ENCODE data around the gene TMEM91. TPM values are rescaled to one million over a fixed set of nuclear protein-coding genes. Genes with fewer than 3 reads are reported as not detected.
A peak's percentile ranks its signal among the peaks of the same experiment; 100 is the strongest.

TMEM91 gene
- total and polyA plus RNA-seq, 2 of the 13 experiments (the other 11 are each of a cell fraction or from before 2014, with no cell fraction given), result 6.3 to 10.3 TPM

GRCh38 chr19:41363753-41364523 lies 12.4 kb upstream of the TMEM91 start, which contains the start of gene B9D2 (continued):
- TF ChIP-seq ATF7-NPFF (CRISPR knock-in tag; IDR thresholded peaks at IDR 0.05; ENCODE audit: low read depth) (no peak; the same call in 1 of the 2 replicates), SRY (CRISPR knock-in tag; IDR thresholded peaks at IDR 0.05) (peak; percentile 79; the same call in 1 of the 2 replicates), IKZF4 (CRISPR knock-in tag; IDR thresholded peaks at IDR 0.05; ENCODE audit: borderline replicate concordance, low read depth, not compliant biosample characterization) (peak; percentile 53), ZBTB20 (CRISPR knock-in tag; IDR thresholded peaks at IDR 0.05; ENCODE audit: borderline replicate concordance, low read depth) (no peak), JUNB (CRISPR knock-in tag; IDR thresholded peaks at IDR 0.05; ENCODE audit: borderline replicate concordance) (no peak), NCOA1 (CRISPR knock-in tag; IDR thresholded peaks at IDR 0.05) (no peak), ZNF326 (CRISPR knock-in tag; IDR thresholded peaks at IDR 0.05; ENCODE audit: borderline replicate concordance) (no peak), ESRRA (CRISPR knock-in tag; IDR thresholded peaks at IDR 0.05; ENCODE audit: low read depth) (no peak), ELK4 (CRISPR knock-in tag; IDR thresholded peaks at IDR 0.05; ENCODE audit: borderline replicate concordance) (no peak), RXRB (CRISPR knock-in tag; IDR thresholded peaks at IDR 0.05; ENCODE audit: borderline replicate concordance) (no peak), ZC3H4 (CRISPR knock-in tag; IDR thresholded peaks at IDR 0.05; ENCODE audit: borderline replicate concordance) (no peak), SMC3 (IDR thresholded peaks at IDR 0.05; ENCODE audit: low read length) (no peak), AFF4 (CRISPR knock-in tag; IDR thresholded peaks at IDR 0.05) (no peak), PRDM4 (CRISPR knock-in tag; IDR thresholded peaks at IDR 0.05; ENCODE audit: borderline replicate concordance) (no peak), CREM (IDR thresholded peaks at IDR 0.05) (peak; percentile 50), CREM (CRISPR knock-in tag; IDR thresholded peaks at IDR 0.05) (no peak), DNMT3B (CRISPR knock-in tag; conservative IDR thresholded peaks at IDR 0.05) (no peak), KMT2A (CRISPR knock-in tag; IDR thresholded peaks at IDR 0.05) (no peak), MAFG (CRISPR knock-in tag; IDR thresholded peaks at IDR 0.05) (no peak), SP1 (IDR thresholded peaks at IDR 0.05) (no peak), SP1 (CRISPR knock-in tag; IDR thresholded peaks at IDR 0.05) (peak; percentile 54), ARHGAP35 (CRISPR knock-in tag; IDR thresholded peaks at IDR 0.05; ENCODE audit: borderline replicate concordance) (no peak), ZMAT5 (CRISPR knock-in tag; IDR thresholded peaks at IDR 0.05; ENCODE audit: borderline replicate concordance, low read depth) (no peak)

Data from HepG2 (cell line).